NCI-H146 (cell line): ENCODE results near the gene ZMIZ1.

Experiments used
- DNase-seq: peaks from one replicate; lab custom pipeline; 2025; lab: John Stamatoyannopoulos, UW

Gene ZMIZ1

GRCh38 chr10:79079490-79080355, 11.0 kb downstream of the ZMIZ1 start:
- no peak for DNase-seq

GRCh38 chr10:79081353-79082034, 12.7 kb downstream of the ZMIZ1 start:
- DNase-seq: no peak

GRCh38 chr10:79082035-79082373, 13.2 kb downstream of the ZMIZ1 start:
- no peak for DNase-seq

GRCh38 chr10:79082631-79083596, 14.1 kb downstream of the ZMIZ1 start:
- DNase-seq: no peak

- DNase-seq: peak; percentile 9
These were observed 15.5 kb downstream of the ZMIZ1 start for GRCh38 chr10:79084012-79084971.

- DNase-seq: no peak
These were observed 16.3 kb downstream of the ZMIZ1 start for GRCh38 chr10:79084972-79085597.

- DNase-seq: no peak
These were observed 18.1 kb downstream of the ZMIZ1 start for GRCh38 chr10:79086822-79087221.

- no peak for DNase-seq
These were observed 19.0 kb downstream of the ZMIZ1 start for GRCh38 chr10:79087721-79088120.

- no peak for DNase-seq
These were observed 19.4 kb downstream of the ZMIZ1 start for GRCh38 chr10:79088176-79088575.

- DNase-seq: no peak
These were observed 20.0 kb downstream of the ZMIZ1 start for GRCh38 chr10:79088613-79089355.

- no peak for DNase-seq
These were observed 20.9 kb downstream of the ZMIZ1 start for GRCh38 chr10:79089632-79090031.

- DNase-seq: no peak
These were observed 21.5 kb downstream of the ZMIZ1 start for GRCh38 chr10:79090134-79090803.

GRCh38 chr10:79092292-79092896, 23.6 kb downstream of the ZMIZ1 start:
- no peak for DNase-seq

- DNase-seq: peak; percentile 57
These were observed 25.1 kb downstream of the ZMIZ1 start for GRCh38 chr10:79093658-79094411.

GRCh38 chr10:79094412-79095175, 25.8 kb downstream of the ZMIZ1 start:
- DNase-seq: no peak

- no peak for DNase-seq
These were observed 26.6 kb downstream of the ZMIZ1 start for GRCh38 chr10:79095316-79095715.

- DNase-seq: peak; percentile 15
These were observed 27.7 kb downstream of the ZMIZ1 start for GRCh38 chr10:79096514-79096913.
